GM18867 (cell line): ENCODE measurements around the gene ADPRH.
"Not testable (repeated sequence)": the region's sequence is repeated elsewhere in the genome, so short reads cannot be mapped to it uniquely, and the experiment has no call there.

Experiments
- ATAC-seq: cut with Tn5 transposase; IDR thresholded peaks from one replicate; pipeline ENCODE4 v1.9.1; 2021; ENCODE audit warnings: mild to moderate bottlenecking, moderate library complexity; ENCODE audit not compliant: unreplicated experiment

The ADPRH gene

GRCh38 chr3:119579366-119580066 lies at the start of gene ADPRH:
Gene ADPRH (plus strand): TSS chr3:119579492. CDS start chr3:119582170, 2,678 bp downstream.
- peak; percentile 72 for ATAC-seq

DNA sequence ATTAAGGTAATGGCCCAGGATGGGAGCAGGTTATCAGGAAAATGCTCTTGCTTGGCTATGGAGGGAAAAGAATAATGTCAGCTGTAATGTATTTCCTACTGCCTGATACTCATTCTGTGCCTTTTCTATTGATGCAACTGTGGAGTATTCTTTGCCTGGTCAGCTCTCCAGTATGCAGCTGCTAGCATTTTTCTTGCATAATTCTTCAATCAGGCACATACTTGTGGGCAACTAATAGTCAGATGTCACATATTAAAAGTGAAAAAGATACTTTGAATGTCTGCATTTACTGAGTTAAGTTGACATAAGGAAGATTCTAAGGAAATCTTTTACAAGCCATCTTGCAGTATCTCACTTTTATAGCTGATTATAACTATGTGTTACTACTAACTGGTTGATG lies 49.4 kb upstream of the ADPRH start:
- no peak for ATAC-seq

GRCh38 chr3:119530456-119530855 lies 48.8 kb upstream of the ADPRH start:
- ATAC-seq = no peak

GRCh38 chr3:119531151-119531550 lies 48.1 kb upstream of the ADPRH start:
- ATAC-seq = no peak

DNA sequence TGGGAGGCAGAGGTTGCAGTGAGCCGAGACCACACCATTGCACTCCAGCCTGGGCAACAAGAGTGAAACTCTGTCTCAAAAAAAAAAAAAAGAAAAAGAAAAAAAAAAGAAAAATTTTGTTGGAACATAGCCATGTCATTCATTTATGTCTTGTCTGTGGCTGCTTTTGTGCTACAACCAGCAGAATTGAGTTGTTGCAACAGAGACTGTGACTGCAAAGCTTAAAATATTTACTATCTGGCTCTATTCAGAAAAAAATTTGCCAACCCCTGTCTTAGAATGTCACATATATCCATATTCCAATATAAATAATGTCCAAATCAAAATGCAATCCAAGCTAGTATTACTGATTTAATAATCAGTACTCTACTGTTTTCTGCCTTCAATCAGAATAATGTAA lies 45.0 kb upstream of the ADPRH start:
- no peak for ATAC-seq

- no peak for ATAC-seq
Observed at GRCh38 chr3:119536757-119537156, 42.5 kb upstream of the ADPRH start.

- ATAC-seq = no peak
Observed at GRCh38 chr3:119538772-119539171, 40.5 kb upstream of the ADPRH start.

DNA sequence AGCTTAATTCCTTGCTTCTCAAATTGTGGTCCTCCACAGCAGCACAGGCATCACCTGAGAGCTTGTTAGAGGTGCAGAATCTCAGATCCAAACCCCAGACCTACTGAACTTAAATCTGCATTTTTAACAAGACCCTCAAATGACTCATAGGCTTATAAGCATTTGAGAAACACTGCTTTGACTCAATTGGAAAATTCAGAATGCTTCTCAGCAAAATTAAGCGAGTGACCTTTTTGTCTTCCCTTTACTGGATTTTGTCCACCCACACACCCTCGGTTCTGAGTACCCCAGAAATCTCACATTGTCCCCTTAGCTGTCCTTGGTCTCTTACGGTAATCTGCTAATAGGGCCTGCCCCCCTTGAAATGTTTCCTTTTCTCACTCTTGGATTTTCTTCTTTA lies 37.7 kb upstream of the ADPRH start:
- ATAC-seq = no peak

GRCh38 chr3:119542168-119542767 lies 37.0 kb upstream of the ADPRH start:
- no peak for ATAC-seq

DNA sequence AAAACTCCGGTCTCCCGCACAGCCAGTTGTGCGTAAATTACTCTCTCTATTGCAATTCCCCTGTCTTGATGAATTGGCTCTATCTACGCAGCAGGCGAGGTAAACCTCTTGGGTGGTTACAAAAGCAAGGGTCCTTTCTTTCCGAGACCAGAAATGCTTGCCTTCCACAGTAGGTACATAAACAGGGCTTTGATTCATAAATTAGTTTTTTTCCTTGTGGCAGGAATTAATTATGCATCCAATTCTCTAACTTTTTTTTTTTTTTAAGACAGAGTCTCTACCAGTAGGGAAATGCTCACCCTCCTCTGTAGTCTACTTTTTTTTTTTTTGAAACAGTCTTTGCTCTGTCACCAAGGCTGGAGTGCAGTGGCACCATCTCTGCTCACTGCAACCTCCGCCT lies 36.1 kb upstream of the ADPRH start:
- no peak for ATAC-seq

DNA sequence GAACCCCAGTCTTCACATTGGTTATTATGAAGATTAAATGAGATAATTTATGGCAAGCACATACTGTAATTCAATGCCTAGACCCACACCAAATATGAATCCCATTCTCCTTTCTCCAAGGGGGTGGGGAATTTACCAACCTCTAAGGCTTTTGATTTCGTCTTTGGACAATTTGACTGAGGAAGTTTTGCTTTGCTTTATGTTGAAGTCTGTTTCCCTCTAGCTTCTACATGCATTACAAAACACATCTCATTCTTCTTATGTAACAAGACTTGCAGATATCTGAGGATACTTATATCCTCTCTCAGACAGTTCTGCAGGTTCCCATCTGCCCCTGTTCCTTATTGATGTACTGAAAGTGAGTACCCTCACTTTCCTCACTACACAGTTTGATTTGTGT lies 32.1 kb upstream of the ADPRH start:
- no peak for ATAC-seq

DNA sequence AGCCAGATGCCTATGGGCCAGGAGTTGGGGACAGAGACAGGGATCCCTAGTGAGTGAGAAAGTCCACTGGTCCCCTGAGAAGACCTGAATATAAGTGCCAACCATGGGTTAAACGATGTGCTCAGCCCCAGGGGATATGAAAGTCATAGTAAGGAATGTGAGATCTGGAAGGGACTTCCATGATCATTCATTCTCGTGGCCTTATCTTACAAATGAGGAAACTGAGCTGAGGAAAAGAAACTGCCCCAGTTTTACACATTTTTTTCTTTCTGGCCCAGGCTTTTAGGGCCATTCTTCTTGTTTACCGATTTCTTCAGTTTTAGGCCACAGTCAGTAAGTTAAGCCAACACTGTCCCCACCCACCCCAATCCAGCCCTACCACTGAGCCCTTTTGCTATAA lies 31.0 kb upstream of the ADPRH start:
- ATAC-seq = no peak

DNA sequence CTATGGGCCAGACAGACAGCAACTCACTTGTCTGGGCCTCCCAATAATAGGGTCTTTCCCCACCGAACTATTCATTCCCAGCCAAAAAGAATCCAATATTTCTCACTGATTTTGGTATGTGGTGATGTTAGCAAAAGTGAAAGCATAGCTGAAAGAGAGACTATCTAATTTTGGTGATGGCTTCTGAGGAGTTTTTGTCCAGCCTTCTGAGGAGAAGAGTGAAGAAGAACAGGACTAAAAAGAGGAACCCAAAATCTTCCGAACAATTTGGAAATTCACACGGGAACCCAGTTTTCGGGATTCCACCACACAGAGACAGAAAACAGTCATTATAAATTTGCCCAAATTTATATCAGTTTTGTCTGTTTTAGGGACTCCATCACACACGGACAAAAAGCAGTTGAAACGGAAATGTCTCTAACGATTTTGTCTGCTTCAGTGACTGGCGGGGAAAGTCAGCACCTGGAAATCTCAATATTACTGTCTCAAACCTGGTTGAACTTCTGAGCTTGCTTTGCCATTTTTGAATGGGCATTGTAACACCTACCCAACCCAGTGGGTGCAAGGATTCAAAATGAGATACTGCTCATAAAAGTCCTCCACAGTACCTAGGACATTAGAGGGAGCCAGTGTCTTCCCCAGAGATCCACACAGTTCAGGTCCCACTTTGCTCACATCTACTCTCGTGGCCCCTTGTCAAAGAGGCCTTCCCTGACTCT lies 28.9 kb upstream of the ADPRH start:
- no peak for ATAC-seq

- peak; percentile 22 for ATAC-seq
Observed at GRCh38 chr3:119551598-119551997, 27.7 kb upstream of the ADPRH start.

DNA sequence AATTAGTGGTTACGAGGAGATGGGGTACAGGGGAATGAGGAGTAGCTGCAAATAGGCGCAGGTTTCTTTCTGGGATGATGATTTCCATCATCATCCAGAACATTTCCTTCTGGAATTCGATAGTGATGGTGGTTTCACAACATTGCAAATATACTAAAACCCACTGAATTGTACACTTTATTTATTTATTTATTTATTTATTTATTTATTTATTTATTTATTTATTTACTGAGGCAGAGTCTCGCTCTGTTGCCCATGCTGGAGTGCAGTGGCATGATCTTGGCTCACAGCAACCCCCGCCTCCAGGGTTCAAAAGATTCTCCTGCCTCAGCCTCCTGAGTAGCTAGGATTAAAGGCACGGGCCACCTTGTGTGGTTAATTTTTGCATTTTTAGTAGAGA lies 26.4 kb upstream of the ADPRH start:
- not testable (repeated sequence) for ATAC-seq

GRCh38 chr3:119553823-119554415 lies 25.4 kb upstream of the ADPRH start:
- no peak for ATAC-seq

- no peak for ATAC-seq
Observed at GRCh38 chr3:119555309-119555735, 24.0 kb upstream of the ADPRH start.

DNA sequence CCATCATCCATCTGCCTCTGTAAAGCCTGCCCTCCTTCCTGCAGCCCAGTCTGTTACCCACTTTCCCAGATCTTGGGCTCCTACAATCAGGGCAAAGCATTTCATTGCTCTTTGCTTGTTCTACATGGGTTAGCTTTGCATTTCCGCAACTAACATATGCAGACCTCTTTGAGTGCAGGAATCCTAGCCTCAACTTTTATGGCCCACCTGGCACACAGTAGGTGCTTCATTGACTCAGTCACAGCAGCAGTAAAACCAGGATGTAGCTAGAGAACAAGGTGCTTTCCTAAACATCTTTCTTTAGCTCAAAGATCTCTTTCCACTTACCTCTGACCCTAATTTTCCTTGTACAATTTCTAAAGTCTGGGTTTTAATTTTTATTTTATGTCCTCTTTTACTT lies 23.4 kb upstream of the ADPRH start:
- no peak for ATAC-seq

DNA sequence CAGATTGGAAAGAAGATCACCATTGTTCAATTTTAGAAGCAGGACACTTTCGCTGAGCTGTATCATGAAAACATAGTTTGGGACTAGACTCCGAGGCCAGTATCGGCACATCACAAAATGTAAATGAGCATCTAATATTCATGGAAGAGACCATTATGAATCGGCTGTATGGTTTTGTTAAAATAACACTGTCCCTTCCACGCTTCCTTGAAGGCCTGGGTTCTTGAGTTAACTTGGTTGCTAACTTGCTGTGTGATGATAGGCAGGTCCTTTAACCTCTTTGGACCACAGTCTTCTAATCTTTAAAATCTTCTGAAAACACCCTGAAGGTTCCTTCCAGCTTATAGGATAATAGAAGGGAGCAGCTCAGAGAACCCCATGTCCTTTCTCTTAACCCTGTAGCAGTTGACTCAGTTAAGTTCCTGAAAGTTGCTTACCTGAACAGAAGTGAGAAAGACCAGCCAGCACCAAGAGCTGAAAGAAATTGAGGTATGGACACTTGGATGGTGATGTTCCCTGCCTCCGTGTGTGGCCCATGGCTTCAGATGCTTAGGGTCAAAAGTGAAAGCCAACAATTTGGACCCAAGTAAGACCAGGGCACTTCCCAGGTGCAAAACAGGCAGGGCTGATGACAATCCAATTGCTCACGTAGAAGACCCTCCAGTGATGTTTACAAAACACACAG lies 22.0 kb upstream of the ADPRH start:
- no peak for ATAC-seq

DNA sequence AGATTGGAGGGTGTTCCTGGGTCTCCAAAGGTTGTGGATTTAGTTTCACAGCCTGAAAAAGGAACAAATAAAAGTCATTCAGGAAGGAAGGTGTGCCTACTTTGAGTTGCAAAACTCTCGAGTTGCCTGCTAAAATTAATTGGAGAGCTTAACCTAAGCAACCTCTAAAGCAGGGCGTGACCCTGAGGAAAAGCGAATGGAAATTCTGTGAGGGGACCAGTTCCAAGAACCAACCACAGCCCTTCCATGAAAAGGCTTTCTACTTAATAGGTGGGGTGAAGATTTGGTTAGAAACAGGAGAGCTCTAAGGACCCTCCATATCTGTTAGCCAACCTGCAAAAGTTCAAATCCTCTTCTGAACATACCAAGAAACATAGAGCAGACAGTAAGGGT lies 21.4 kb upstream of the ADPRH start:
- ATAC-seq = no peak

DNA sequence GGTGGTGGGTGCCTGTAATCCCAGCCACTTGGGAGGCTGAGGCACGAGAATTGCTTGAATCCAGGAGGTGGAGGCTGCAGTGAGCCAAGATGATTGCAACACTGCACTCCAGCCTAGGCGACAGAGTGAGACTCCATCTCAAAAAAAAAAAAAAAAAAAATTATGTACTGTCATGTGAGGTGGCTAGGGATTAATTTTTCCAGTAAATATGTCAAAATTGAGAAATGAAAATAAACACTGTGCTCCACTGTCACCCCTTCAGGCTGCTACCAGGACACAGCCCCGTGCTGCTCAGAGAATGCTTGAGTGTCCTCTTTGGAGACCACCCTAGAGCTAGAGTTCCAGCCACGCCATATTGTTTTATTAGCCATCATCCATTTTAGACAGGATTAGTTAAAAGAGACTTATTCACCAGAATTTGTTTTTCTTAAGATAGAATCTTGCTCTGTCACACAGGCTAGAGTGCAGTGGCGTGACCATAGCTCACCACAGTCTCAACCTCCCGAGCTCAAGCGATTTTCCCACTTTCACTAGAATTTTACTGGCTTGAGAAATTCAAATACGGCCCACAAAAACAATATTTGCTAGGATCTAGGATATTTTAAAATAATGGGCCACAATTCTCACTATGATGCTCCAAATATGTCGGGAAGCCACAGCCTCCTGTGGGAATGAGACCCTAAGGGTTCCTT lies 20.5 kb upstream of the ADPRH start:
- ATAC-seq = no peak
